Activated CD8-positive, alpha-beta memory T cell treated with anti-CD3 and anti-CD28 coated beads, Interleukin-2, amount 50 U/mL, for 4 hours (primary cell): ENCODE data around the gene HAGHL.
A peak's percentile ranks its signal among the peaks of the same experiment; 100 is the strongest.

Experiments
- DNase-seq: peaks from one replicate; pipeline ENCODE4 v3.0.0-alpha.2; 2020

The HAGHL gene

GRCh38 chr16:708959-709358 lies 17.9 kb upstream of the HAGHL start:
- no peak for DNase-seq

- DNase-seq, result no peak
These were observed 17.1 kb upstream of the HAGHL start for GRCh38 chr16:709566-710499.

GRCh38 chr16:710500-711075 lies 16.3 kb upstream of the HAGHL start:
- no peak for DNase-seq

GRCh38 chr16:711084-711483 lies 15.8 kb upstream of the HAGHL start:
- DNase-seq, result no peak

- DNase-seq, result peak; percentile 86
These were observed 15.2 kb upstream of the HAGHL start for GRCh38 chr16:711548-712320.

GRCh38 chr16:712740-713250 lies 14.1 kb upstream of the HAGHL start:
- peak; percentile 53 for DNase-seq

- no peak for DNase-seq
These were observed 12.8 kb upstream of the HAGHL start for GRCh38 chr16:714079-714478.

GRCh38 chr16:714558-715476 lies 12.1 kb upstream of the HAGHL start, which contains the start of gene METRN:
METRN (plus strand) TSS chr16:715118; CDS start chr16:715290, 172 bp downstream.
- peak; percentile 92 for DNase-seq

- DNase-seq, result no peak
These were observed 11.3 kb upstream of the HAGHL start for GRCh38 chr16:715477-716199.

- no peak for DNase-seq
These were observed 10.7 kb upstream of the HAGHL start for GRCh38 chr16:716200-716568.

- no peak for DNase-seq
These were observed 10.1 kb upstream of the HAGHL start for GRCh38 chr16:716768-717325.

GRCh38 chr16:717450-718245 lies 9.3 kb upstream of the HAGHL start:
- DNase-seq, result no peak

GRCh38 chr16:718389-718788 lies 8.5 kb upstream of the HAGHL start:
- no peak for DNase-seq

- no peak for DNase-seq
These were observed 8.0 kb upstream of the HAGHL start for GRCh38 chr16:718922-719321.

GRCh38 chr16:719815-720446 lies 7.0 kb upstream of the HAGHL start:
- DNase-seq, result no peak

GRCh38 chr16:720447-720989 lies 6.4 kb upstream of the HAGHL start:
- peak; percentile 48 for DNase-seq

- peak; percentile 75 for DNase-seq
These were observed 5.7 kb upstream of the HAGHL start, which contains the start of gene ANTKMT for GRCh38 chr16:720990-721764. ANTKMT (plus strand) TSS chr16:721146; CDS start chr16:721275, 129 bp downstream.

- no peak for DNase-seq
These were observed 5.0 kb upstream of the HAGHL start for GRCh38 chr16:721765-722540.
